Thoracic aorta (tissue), 2 donors: ENCODE results near the gene AKAP1. TPM values are rescaled to one million over a fixed set of nuclear protein-coding genes. Genes with fewer than 3 reads are reported as not detected.

Experiments
- ATAC-seq: fragments of 150-250 bp; one replicate; pipeline ENCODE4 v1.8.0; 2017; ENCODE audit warnings: low read depth; ENCODE audit not compliant: insufficient number of reproducible peaks, low FRiP score
- DNase-seq: peaks from one replicate; pipeline ENCODE4 v3.0.0-alpha.2; 2020; ENCODE audit warnings: low spot score
- H3K27ac ChIP-seq, 2 donors: fragments of 200-600 bp; sonication (generic); 1 replicate in 1 of 2; 2 replicates in 1 of 2; pipeline ENCODE4 v1.5.1; 2016; ENCODE audit warnings: mild to moderate bottlenecking in 2 of 2, moderate library complexity in 2 of 2
- H3K27me3 ChIP-seq: fragments of 200-600 bp; sonication (generic); replicated peaks from 2 replicates; pipeline ENCODE4 v1.6.0; 2016; ENCODE audit warnings: mild to moderate bottlenecking; ENCODE audit not compliant: insufficient read depth
- H3K36me3 ChIP-seq: fragments of 200-600 bp; sonication (generic); one replicate; pipeline ENCODE4 v1.5.1; 2016
- H3K4me1 ChIP-seq, 2 donors: fragments of 200-600 bp; sonication (generic); 1 replicate in 1 of 2; 2 replicates in 1 of 2; pipeline versions ENCODE4 v1.5.1 to v1.6.0; 2016; ENCODE audit warnings: low read depth in 2 of 2, mild to moderate bottlenecking in 1 of 2; ENCODE audit not compliant: control insufficient read depth in 1 of 2
- H3K4me3 ChIP-seq: fragments of 200-600 bp; sonication (generic); 2 replicates; pipeline ENCODE4 v1.5.1; 2016; ENCODE audit warnings: mild to moderate bottlenecking
- H3K9me3 ChIP-seq: fragments of 200-600 bp; sonication (generic); 2 replicates; pipeline ENCODE4 v1.5.1; 2016
- total RNA-seq, 2 donors: library from RNA; depleted of rRNA; stranded (reverse); fragments of >200 nt; gene quantifications; one replicate each; pipeline versions ENCODE4 v1.1.0 to v1.2.3, GENCODE V29; 2016
- TF ChIP-seq, protein P1 (sequence below): fragments of 200-600 bp; sonication (generic); IDR thresholded peaks from one replicate; pipeline ENCODE4 v1.5.1; 2019; ENCODE audit warnings: antibody characterized with exemption

AKAP1 gene
- total RNA-seq, 2 donors from 2014 or later = 96.9 to 132 TPM

DNA sequence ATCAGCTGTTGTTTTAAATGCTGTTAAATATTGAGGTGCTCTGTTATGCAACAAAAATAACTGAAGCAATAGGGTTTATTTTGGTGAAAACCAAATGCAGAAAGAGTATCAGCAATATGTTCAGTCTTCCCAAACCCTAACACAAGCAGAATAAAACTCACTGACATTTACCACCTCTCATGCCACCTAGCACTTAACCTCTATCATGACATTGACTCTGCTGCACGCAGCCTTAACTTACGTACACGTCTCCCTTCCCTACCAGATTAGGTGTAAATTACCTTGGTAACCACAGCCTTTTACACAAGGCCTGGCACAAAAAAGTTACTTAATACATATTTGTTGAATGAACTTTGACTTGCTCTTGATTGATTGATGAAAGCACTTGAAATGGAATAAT is 9.9 kb upstream of the AKAP1 start:
- H3K27me3 ChIP-seq = no peaks in the 10 kb centered on the region
- H3K27ac ChIP-seq = no peak overlapping the region
- DNase-seq (no peak), ATAC-seq (no peak)
- peaks cover 0 to 18% of the 10 kb centered on the region in 2 donors for H3K4me1 ChIP-seq
- no peaks in the 10 kb centered on the region for H3K9me3 ChIP-seq
- no peaks in the 10 kb centered on the region for H3K36me3 ChIP-seq
- TF ChIP-seq, protein P1, sequence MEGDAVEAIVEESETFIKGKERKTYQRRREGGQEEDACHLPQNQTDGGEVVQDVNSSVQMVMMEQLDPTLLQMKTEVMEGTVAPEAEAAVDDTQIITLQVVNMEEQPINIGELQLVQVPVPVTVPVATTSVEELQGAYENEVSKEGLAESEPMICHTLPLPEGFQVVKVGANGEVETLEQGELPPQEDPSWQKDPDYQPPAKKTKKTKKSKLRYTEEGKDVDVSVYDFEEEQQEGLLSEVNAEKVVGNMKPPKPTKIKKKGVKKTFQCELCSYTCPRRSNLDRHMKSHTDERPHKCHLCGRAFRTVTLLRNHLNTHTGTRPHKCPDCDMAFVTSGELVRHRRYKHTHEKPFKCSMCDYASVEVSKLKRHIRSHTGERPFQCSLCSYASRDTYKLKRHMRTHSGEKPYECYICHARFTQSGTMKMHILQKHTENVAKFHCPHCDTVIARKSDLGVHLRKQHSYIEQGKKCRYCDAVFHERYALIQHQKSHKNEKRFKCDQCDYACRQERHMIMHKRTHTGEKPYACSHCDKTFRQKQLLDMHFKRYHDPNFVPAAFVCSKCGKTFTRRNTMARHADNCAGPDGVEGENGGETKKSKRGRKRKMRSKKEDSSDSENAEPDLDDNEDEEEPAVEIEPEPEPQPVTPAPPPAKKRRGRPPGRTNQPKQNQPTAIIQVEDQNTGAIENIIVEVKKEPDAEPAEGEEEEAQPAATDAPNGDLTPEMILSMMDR = no peak
- no peak overlapping the region for H3K4me3 ChIP-seq

DNA sequence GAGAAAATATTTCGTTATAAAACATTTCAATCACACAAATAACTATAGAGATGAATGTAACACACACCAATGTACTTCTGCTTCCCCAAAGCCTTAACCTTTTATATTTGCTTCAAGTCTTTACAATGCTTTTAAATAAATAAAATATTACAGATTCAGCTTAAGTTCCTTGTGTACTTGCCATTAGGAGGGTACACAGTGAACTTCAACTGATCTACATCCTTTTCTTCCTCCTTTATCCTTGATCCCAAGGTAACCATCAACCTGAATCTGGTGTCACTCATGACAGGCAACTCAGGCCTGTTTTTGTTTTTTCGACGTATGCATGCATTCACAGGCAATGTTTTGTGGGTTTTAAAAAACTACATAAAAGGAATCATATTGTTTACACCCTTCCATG is 9.3 kb upstream of the AKAP1 start:
- H3K9me3 ChIP-seq = no peaks in the 10 kb centered on the region

DNA sequence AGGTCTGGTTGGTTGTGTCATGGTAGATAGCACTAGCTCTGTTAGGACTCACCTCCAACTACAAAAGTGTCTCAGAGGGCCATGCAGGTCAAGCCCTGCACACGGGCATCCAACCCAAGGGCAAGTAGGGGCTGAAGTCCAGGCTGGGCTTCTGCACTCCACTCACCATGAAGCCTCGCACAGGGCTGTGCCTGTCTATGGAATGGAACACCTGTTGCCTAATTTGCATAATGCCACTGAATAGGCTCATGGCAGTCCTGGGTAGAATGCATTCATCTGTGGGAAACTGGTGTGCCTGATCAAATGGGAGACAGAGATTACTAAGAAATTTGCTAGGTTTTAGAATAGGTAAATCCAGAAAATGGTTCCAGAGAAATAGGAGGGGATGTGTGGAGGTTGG is 8.0 kb upstream of the AKAP1 start:
- DNase-seq = no peak
- Histone ChIP-seq H3K4me3 (no peak overlapping the region), H3K27ac (no peak overlapping the region), H3K9me3 (no peaks in the 10 kb centered on the region), H3K27me3 (no peaks in the 10 kb centered on the region), H3K36me3 (no peaks in the 10 kb centered on the region), H3K4me1 (peaks cover 0 to 16% of the 10 kb centered on the region in 2 donors)
- TF ChIP-seq, protein P1 = no peak
- no peak for ATAC-seq

More for the DNA sequence above, 9.3 kb upstream of the AKAP1 start:
- Histone ChIP-seq H3K27ac (no peak overlapping the region), H3K36me3 (no peaks in the 10 kb centered on the region), H3K27me3 (no peaks in the 10 kb centered on the region), H3K4me1 (peaks cover 0 to 18% of the 10 kb centered on the region in 2 donors), H3K4me3 (no peak overlapping the region)
- TF ChIP-seq, protein P1 = no peak
- DNase-seq (no peak), ATAC-seq (no peak)

- ATAC-seq = no peak
- Histone ChIP-seq H3K27me3 (no peaks in the 10 kb centered on the region), H3K27ac (no peak overlapping the region), H3K4me3 (no peak overlapping the region), H3K9me3 (no peaks in the 10 kb centered on the region), H3K4me1 (peaks cover 0 to 3% of the 10 kb centered on the region in 2 donors), H3K36me3 (no peaks in the 10 kb centered on the region)
- TF ChIP-seq, protein P1 = no peak
- DNase-seq = no peak
These were observed 6.8 kb upstream of the AKAP1 start for GRCh38 chr17:57078274-57078673.

DNA sequence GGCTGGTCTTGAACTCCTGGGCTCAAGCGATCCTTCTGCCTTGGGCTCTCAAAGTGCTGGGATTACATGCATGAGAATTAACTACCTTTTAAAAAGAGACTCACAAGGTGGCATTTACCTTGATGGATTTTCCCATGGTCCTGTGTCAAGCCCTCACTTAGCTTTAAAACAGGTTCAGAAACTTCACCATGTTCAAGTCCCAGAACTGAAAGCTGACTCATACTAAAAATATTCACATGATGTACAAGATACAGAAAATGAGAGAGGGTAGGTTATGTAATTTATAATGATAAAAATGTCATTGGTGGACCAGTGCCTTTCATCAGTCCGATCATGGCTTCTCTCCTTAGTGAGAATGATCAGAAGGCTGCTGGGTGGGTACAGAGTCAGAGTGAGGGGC is 4.3 kb upstream of the AKAP1 start:
- TF ChIP-seq, protein P1 = no peak
- Histone ChIP-seq H3K4me1 (peaks cover 0 to 3% of the 10 kb centered on the region in 2 donors), H3K27ac (no peak overlapping the region), H3K9me3 (no peaks in the 10 kb centered on the region), H3K4me3 (no peak overlapping the region), H3K27me3 (no peaks in the 10 kb centered on the region), H3K36me3 (no peaks in the 10 kb centered on the region)
- ATAC-seq (no peak), DNase-seq (no peak)
